ENCODE data around the gene RINL. TPM values are rescaled to one million over a fixed set of nuclear protein-coding genes. Genes with fewer than 3 reads are reported as not detected.

Gene RINL
- polyA plus RNA-seq, 1 of the 3 experiments (the other 2 are of a cell fraction): 3.8 TPM

DNA sequence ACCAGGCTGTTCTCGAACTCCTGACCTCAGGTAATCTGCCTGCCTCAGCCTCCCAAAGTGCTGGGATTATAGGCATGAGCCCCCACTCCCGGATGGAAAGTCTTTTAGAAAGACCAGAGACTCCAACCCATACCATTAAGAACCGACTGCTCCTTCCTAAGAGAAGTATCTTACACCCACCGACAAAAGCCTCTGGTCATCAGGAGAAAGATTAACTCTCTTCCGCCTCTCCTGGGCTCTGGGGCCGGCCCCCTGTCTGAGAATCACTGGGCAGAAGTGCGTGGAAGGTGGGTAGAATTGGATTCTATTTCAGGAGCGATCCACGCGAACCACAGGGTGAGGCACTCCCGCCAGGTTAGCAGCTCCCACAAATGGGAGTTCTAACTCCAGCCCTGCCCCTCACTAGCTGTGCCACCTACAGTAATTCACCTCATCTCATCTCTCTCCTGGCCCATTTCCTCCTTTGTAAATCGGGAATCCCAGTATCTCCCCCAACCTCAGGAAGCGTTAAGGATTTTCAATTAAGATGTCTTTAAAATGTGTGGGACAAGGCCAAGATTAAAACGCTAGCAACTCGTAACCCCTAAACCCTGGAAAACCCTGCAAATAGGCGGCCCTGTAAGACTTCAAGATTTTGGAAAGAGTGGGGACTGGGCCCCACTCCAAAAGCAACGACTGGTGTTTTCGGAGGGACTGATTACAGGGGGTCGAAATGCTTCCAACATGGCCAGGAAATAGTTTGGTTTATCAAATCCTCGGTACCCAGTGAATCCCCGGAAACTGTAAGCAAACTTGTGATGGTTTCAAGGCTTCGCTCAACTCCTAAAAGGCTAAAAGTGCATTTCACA lies 29.6 kb downstream of the RINL start:
- WGBS (ENCODE audit: low lambda C conversion rate): 14% methylated on average over 22 of the region's 22 CpGs
- Histone ChIP-seq H3K4me1 (ENCODE audit: control insufficient read depth in 1 of 2, insufficient read depth in 2 of 2, low read depth in 1 of 2, low read length in 1 of 2) (peaks cover 18 to 30% of the 10 kb centered on the region in 2 experiments; a peak in 1 of 4 replicates), H3K27ac (ENCODE audit: low read depth in 2 of 2, low read length in 1 of 2) (peak overlapping the region; percentile 72 to 99), H3K4me2 (peak overlapping the region; percentile 97), H4K20me1 (ENCODE audit: insufficient read depth) (peaks cover 56% of the 10 kb centered on the region), H3F3A (replicated peaks; ENCODE audit: insufficient read depth) (peaks cover 31% of the 10 kb centered on the region), H3K9ac (peak overlapping the region; percentile 100), H3K27me3 (ENCODE audit: insufficient read depth) (no peaks in the 10 kb centered on the region), H3K79me2 (ENCODE audit: insufficient read depth) (peaks cover 64% of the 10 kb centered on the region), H3K9me2 (no peaks in the 10 kb centered on the region), H2AFZ (ENCODE audit: low read depth) (no peak overlapping the region), H3K4me3 (ENCODE audit: low read depth in 2 of 2, low read length in 1 of 2) (peak overlapping the region; percentile 67 to 87), H3K36me3 (replicated peaks in 1 of 2; ENCODE audit: control insufficient read depth in 1 of 2, insufficient read depth in 2 of 2, low read length in 1 of 2) (peaks cover 37 to 47% of the 10 kb centered on the region in 2 experiments), H3K9me3 (no peaks in the 10 kb centered on the region)
- ChIA-PET POLR2A (interaction anchor here (0.5 to 2.2 kb wide), 7 partner anchors 10 to 92 kb away, joined by 3 to 9 read pairs (median 3); partner anchors contain the start of genes MRPS12 and SARS2), CTCF (interaction anchor here (0.7 to 2.6 kb wide), 4 partner anchors 10 to 82 kb away, joined by 3 to 6 read pairs (median 3); partner anchors contain the start of genes MRPS12 and SARS2)
- TF ChIP-seq POLR2AphosphoS5 (IDR thresholded peaks at IDR 0.05; ENCODE audit: low read depth, low read length): no peak
- TF ChIP-seq RFX5 (IDR thresholded peaks at IDR 0.05; ENCODE audit: low read length): no peak
- no peak for TF ChIP-seq CTCF (IDR thresholded peaks at IDR 0.05)
- TF ChIP-seq, protein P1, sequence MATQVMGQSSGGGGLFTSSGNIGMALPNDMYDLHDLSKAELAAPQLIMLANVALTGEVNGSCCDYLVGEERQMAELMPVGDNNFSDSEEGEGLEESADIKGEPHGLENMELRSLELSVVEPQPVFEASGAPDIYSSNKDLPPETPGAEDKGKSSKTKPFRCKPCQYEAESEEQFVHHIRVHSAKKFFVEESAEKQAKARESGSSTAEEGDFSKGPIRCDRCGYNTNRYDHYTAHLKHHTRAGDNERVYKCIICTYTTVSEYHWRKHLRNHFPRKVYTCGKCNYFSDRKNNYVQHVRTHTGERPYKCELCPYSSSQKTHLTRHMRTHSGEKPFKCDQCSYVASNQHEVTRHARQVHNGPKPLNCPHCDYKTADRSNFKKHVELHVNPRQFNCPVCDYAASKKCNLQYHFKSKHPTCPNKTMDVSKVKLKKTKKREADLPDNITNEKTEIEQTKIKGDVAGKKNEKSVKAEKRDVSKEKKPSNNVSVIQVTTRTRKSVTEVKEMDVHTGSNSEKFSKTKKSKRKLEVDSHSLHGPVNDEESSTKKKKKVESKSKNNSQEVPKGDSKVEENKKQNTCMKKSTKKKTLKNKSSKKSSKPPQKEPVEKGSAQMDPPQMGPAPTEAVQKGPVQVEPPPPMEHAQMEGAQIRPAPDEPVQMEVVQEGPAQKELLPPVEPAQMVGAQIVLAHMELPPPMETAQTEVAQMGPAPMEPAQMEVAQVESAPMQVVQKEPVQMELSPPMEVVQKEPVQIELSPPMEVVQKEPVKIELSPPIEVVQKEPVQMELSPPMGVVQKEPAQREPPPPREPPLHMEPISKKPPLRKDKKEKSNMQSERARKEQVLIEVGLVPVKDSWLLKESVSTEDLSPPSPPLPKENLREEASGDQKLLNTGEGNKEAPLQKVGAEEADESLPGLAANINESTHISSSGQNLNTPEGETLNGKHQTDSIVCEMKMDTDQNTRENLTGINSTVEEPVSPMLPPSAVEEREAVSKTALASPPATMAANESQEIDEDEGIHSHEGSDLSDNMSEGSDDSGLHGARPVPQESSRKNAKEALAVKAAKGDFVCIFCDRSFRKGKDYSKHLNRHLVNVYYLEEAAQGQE (IDR thresholded peaks at IDR 0.05; ENCODE audit: low read depth, low read length): no peak
- TF ChIP-seq, protein P2, sequence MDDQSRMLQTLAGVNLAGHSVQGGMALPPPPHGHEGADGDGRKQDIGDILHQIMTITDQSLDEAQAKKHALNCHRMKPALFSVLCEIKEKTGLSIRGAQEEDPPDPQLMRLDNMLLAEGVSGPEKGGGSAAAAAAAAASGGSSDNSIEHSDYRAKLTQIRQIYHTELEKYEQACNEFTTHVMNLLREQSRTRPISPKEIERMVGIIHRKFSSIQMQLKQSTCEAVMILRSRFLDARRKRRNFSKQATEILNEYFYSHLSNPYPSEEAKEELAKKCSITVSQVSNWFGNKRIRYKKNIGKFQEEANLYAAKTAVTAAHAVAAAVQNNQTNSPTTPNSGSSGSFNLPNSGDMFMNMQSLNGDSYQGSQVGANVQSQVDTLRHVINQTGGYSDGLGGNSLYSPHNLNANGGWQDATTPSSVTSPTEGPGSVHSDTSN (IDR thresholded peaks at IDR 0.05): no peak
- no peak for TF ChIP-seq NRF1 (IDR thresholded peaks at IDR 0.05; ENCODE audit: low read depth, low read length)
- no peak for TF ChIP-seq TAF1 (IDR thresholded peaks at IDR 0.05; ENCODE audit: borderline replicate concordance, low read depth, low read length)
- TF ChIP-seq MXI1 (IDR thresholded peaks at IDR 0.05; ENCODE audit: low read depth, low read length): no peak
- TF ChIP-seq GATA2 (CRISPR knock-in tag; IDR thresholded peaks at IDR 0.05): no peak
- no peak for TF ChIP-seq NFIC (IDR thresholded peaks at IDR 0.05; ENCODE audit: borderline replicate concordance)
- TF ChIP-seq TEAD4 (IDR thresholded peaks at IDR 0.05; ENCODE audit: borderline replicate concordance, insufficient read depth): no peak
- TF ChIP-seq USF2 (IDR thresholded peaks at IDR 0.05; ENCODE audit: borderline replicate concordance, low read depth, low read length): no peak
- TF ChIP-seq IRF3 (IDR thresholded peaks at IDR 0.05; ENCODE audit: low read depth, low read length): no peak
- no peak for TF ChIP-seq CHD2 (IDR thresholded peaks at IDR 0.05; ENCODE audit: low read length, partially characterized antibody)
- TF ChIP-seq SIN3A (IDR thresholded peaks at IDR 0.05; ENCODE audit: borderline replicate concordance, low read depth, low read length): no peak
- DNase-seq: no peak
